H1 (cell line): Measurements from ENCODE around the gene CDKL1. TPM values are rescaled to one million over a fixed set of nuclear protein-coding genes. Genes with fewer than 3 reads are reported as not detected.

ENCODE experiments used
- CTCF ChIA-PET: fragments of 300-600 bp; sonication (Branson Sonifier 250); formaldehyde crosslinking; loops from one replicate; lab custom pipeline; 2021; ENCODE audit not compliant: partially characterized antibody; lab: Charles Lee
- POLR2A ChIA-PET: fragments of 300-600 bp; sonication (Branson Sonifier 250); formaldehyde crosslinking; loops from one replicate; lab custom pipeline; 2021; ENCODE audit warnings: inconsistent platforms; ENCODE audit not compliant: partially characterized antibody; lab: Charles Lee
- DNase-seq, 2 experiments: peaks; one replicate each; pipeline versions ENCODE4 v3.0.0 to v3.0.0-alpha.2; 2010 to 2022; ENCODE audit warnings: low spot score in 2 of 2, low read depth in 1 of 2, mixed read lengths in 1 of 2
- FAIRE-seq: peaks from 2 replicates; lab custom pipeline; 2011; peaks lifted over from hg19 to GRCh38; lab: Jason Lieb, UNC
- H2AFZ ChIP-seq: 2 replicates; pipeline ENCODE4 v1.8.1; 2012; ENCODE audit warnings: low read length, inconsistent platforms
- H2AK5ac ChIP-seq: 2 replicates; pipeline ENCODE4 v1.6.1; 2013; ENCODE audit warnings: low read depth, low read length
- H2BK120ac ChIP-seq: replicated peaks from 2 replicates; pipeline ENCODE3; 2013; ENCODE audit warnings: low read depth, low read length, inconsistent platforms
- H2BK12ac ChIP-seq: 2 replicates; pipeline ENCODE4 v1.6.1; 2013; ENCODE audit warnings: low read depth, low read length
- H2BK15ac ChIP-seq: 2 replicates; pipeline ENCODE4 v1.6.1; 2013; ENCODE audit warnings: low read length
- H2BK20ac ChIP-seq: 2 replicates; pipeline ENCODE4 v1.6.1; 2013; ENCODE audit warnings: low read length
- H2BK5ac ChIP-seq: 2 replicates; pipeline ENCODE4 v1.6.1; 2013; ENCODE audit warnings: low read depth, low read length
- H3K14ac ChIP-seq: 2 replicates; pipeline ENCODE4 v1.6.1; 2013; ENCODE audit warnings: inconsistent platforms; ENCODE audit not compliant: insufficient read length
- H3K18ac ChIP-seq: 2 replicates; pipeline ENCODE4 v1.6.1; 2013; ENCODE audit warnings: low read length; ENCODE audit errors: extremely low read depth
- H3K23ac ChIP-seq: 2 replicates; pipeline ENCODE4 v1.6.1; 2013; ENCODE audit warnings: inconsistent platforms; ENCODE audit not compliant: insufficient read length
- H3K23me2 ChIP-seq: 2 replicates; pipeline ENCODE4 v1.6.1; 2013; ENCODE audit warnings: low read depth, low read length
- H3K27ac ChIP-seq: 2 replicates; pipeline ENCODE4 v1.6.1; 2011; ENCODE audit warnings: low read depth, low read length, inconsistent platforms
- H3K27me3 ChIP-seq, 4 experiments: replicated peaks in 1 of 4; 1 replicate in 1 of 4; 2 replicates in 3 of 4; pipeline versions ENCODE4 v1.6.1 to v1.8.1; 2011 to 2013; ENCODE audit warnings: low read length in 3 of 4, mild to moderate bottlenecking in 3 of 4, inconsistent platforms in 2 of 4, mixed read lengths in 2 of 4, moderate library complexity in 1 of 4; ENCODE audit not compliant: control insufficient read depth in 3 of 4, insufficient read depth in 3 of 4; ENCODE audit errors: extremely low read depth in 1 of 4
- H3K36me3 ChIP-seq, 4 experiments: 2 replicates each; pipeline versions ENCODE4 v1.6.1 to v1.8.1; 2011 to 2013; ENCODE audit warnings: mild to moderate bottlenecking in 4 of 4, low read length in 3 of 4, moderate library complexity in 2 of 4, control low read depth in 1 of 4, inconsistent platforms in 1 of 4; ENCODE audit not compliant: insufficient read depth in 4 of 4, control insufficient read depth in 2 of 4
- H3K4ac ChIP-seq: replicated peaks from 2 replicates; pipeline ENCODE3; 2013; ENCODE audit warnings: low read length, low read depth, mixed read lengths, inconsistent platforms; ENCODE audit not compliant: insufficient read length
- H3K4me1 ChIP-seq, 4 experiments: replicated peaks in 1 of 4; 1 replicate in 1 of 4; 2 replicates in 3 of 4; pipeline versions ENCODE4 v1.6.1 to v1.8.1; 2011 to 2013; ENCODE audit warnings: low read length in 3 of 4, inconsistent platforms in 2 of 4, mixed read lengths in 1 of 4; ENCODE audit not compliant: insufficient read depth in 4 of 4, control insufficient read depth in 3 of 4
- H3K4me2 ChIP-seq, 2 experiments: 2 replicates each; pipeline versions ENCODE4 v1.6.1 to v1.8.1; 2011 to 2013; ENCODE audit warnings: low read depth in 2 of 2, low read length in 2 of 2, control low read depth in 1 of 2, inconsistent platforms in 1 of 2, mild to moderate bottlenecking in 1 of 2; ENCODE audit not compliant: insufficient read depth in 1 of 2
- H3K4me3 ChIP-seq, 4 experiments: fragments of 200-600, 300-600 bp in 1 of 4; sonication (generic), shearing (Covaris generic), sonication (Bioruptor Twin) in 1 of 4; 2 replicates each; pipeline versions ENCODE4 v1.5.1 to v1.8.1; 2011 to 2016; ENCODE audit warnings: low read length in 4 of 4, low read depth in 3 of 4, control low read depth in 2 of 4, inconsistent platforms in 2 of 4, mild to moderate bottlenecking in 2 of 4, mixed read lengths in 1 of 4, moderate library complexity in 1 of 4; ENCODE audit not compliant: insufficient read depth in 2 of 4; ENCODE audit errors: extremely low read depth in 1 of 4
- H3K56ac ChIP-seq: replicated peaks from 2 replicates; pipeline ENCODE3; 2013; ENCODE audit warnings: low read depth, mild to moderate bottlenecking, mixed read lengths, low read length, inconsistent platforms; ENCODE audit not compliant: insufficient read length
- H3K79me1 ChIP-seq: 2 replicates; pipeline ENCODE4 v1.6.1; 2013; ENCODE audit warnings: low read depth, low read length, control low read depth
- H3K79me2 ChIP-seq, 2 experiments: 2 replicates each; pipeline versions ENCODE4 v1.6.1 to v1.8.1; 2012 to 2013; ENCODE audit warnings: low read length in 2 of 2, mild to moderate bottlenecking in 2 of 2, inconsistent platforms in 1 of 2; ENCODE audit not compliant: insufficient read depth in 2 of 2, control insufficient read depth in 1 of 2
- H3K9ac ChIP-seq, 4 experiments: replicated peaks in 1 of 4; 1 replicate in 1 of 4; 2 replicates in 3 of 4; pipeline versions ENCODE4 v1.6.1 to v1.8.1; 2011 to 2013; ENCODE audit warnings: low read depth in 3 of 4, low read length in 3 of 4, control low read depth in 2 of 4, mild to moderate bottlenecking in 2 of 4, moderate library complexity in 2 of 4, inconsistent platforms in 1 of 4; ENCODE audit errors: extremely low read depth in 1 of 4
- H3K9me3 ChIP-seq, 2 experiments: 2 replicates each; pipeline versions ENCODE4 v1.6.1 to v1.8.1; 2012 to 2013; ENCODE audit warnings: mild to moderate bottlenecking in 2 of 2, moderate library complexity in 2 of 2, control low read depth in 1 of 2, inconsistent platforms in 1 of 2, low read depth in 1 of 2, low read length in 1 of 2, mixed read lengths in 1 of 2; ENCODE audit not compliant: insufficient read depth in 2 of 2
- H4K20me1 ChIP-seq, 2 experiments: replicated peaks in 1 of 2; 2 replicates each; pipeline versions ENCODE3 to v1.8.1; 2011 to 2013; ENCODE audit warnings: inconsistent platforms in 2 of 2, low read length in 2 of 2, mild to moderate bottlenecking in 1 of 2; ENCODE audit not compliant: insufficient read depth in 2 of 2, control insufficient read depth in 1 of 2
- H4K5ac ChIP-seq: 2 replicates; pipeline ENCODE4 v1.6.1; 2013; ENCODE audit warnings: low read length, low read depth, mixed read lengths, inconsistent platforms; ENCODE audit not compliant: insufficient read length
- H4K8ac ChIP-seq: 2 replicates; pipeline ENCODE4 v1.8.0; 2013; ENCODE audit warnings: mild to moderate bottlenecking, moderate library complexity, low read length, inconsistent platforms; ENCODE audit not compliant: insufficient read depth; ENCODE audit errors: extremely low read depth
- H4K91ac ChIP-seq: replicated peaks from 2 replicates; pipeline ENCODE3; 2013; ENCODE audit warnings: low read length, mixed read lengths, inconsistent platforms; ENCODE audit not compliant: insufficient read length
- CEBPB ChIP-seq: IDR thresholded peaks from 2 replicates; pipeline ENCODE4 v1.6.1; 2012; ENCODE audit warnings: low read depth, low read length
- CREB1 ChIP-seq: IDR thresholded peaks from 2 replicates; pipeline ENCODE4 v1.6.1; 2012; ENCODE audit warnings: inconsistent platforms
- HDAC2 ChIP-seq, 2 experiments: fragments of 300-600 bp in 1 of 2; sonication (generic) in 1 of 2; IDR thresholded peaks; 2 replicates each; pipeline ENCODE4 v1.6.1; 2011 to 2012; ENCODE audit warnings: low read depth in 2 of 2, low read length in 2 of 2, mild to moderate bottlenecking in 2 of 2, moderate library complexity in 2 of 2, borderline replicate concordance in 1 of 2, inconsistent platforms in 1 of 2
- RAD21 ChIP-seq, 2 experiments: IDR thresholded peaks in 1 of 2; conservative IDR thresholded peaks in 1 of 2; 2 replicates each; pipeline ENCODE4 v1.6.1; 2011; ENCODE audit warnings: low read depth in 2 of 2, low read length in 2 of 2, improper control_type of control experiment in 1 of 2, inconsistent platforms in 1 of 2, mild to moderate bottlenecking in 1 of 2, moderate library complexity in 1 of 2
- RBBP5 ChIP-seq: IDR thresholded peaks from 2 replicates; pipeline ENCODE4 v1.7.1; 2012; ENCODE audit warnings: low read depth, mild to moderate bottlenecking, inconsistent platforms, low read length, moderate library complexity, borderline replicate concordance
- SAP30 ChIP-seq: fragments of 300-600 bp; sonication (generic); IDR thresholded peaks from 2 replicates; pipeline ENCODE4 v1.7.1; 2012; ENCODE audit warnings: low read length, moderate library complexity, mild to moderate bottlenecking, inconsistent platforms; ENCODE audit not compliant: insufficient read depth, insufficient replicate concordance
- WGBS, 2 experiments: shearing (Covaris generic) in 1 of 2; methylation state at CpG; one replicate each; pipeline versions ENCODE4 v1.1.6 to v1.1.7; 2013 to 2015; ENCODE audit warnings: low lambda C conversion rate in 2 of 2, mixed read lengths in 2 of 2, inconsistent platforms in 1 of 2, low coverage in 1 of 2, missing lambda C conversion rate in 1 of 2; ENCODE audit not compliant: insufficient replicate concordance in 2 of 2, insufficient coverage in 1 of 2, insufficient read length in 1 of 2; ENCODE audit errors: extremely low coverage in 1 of 2, missing lambda C conversion rate in 1 of 2; 5-methylcytosine and 5-hydroxymethylcytosine counted together
- polyA plus RNA-seq, 7 experiments: library from polyadenylated mRNA; depleted of rRNA in 3 of 7; stranded (reverse) in 5 of 7; unstranded in 2 of 7; fragments of >200 nt in 5 of 7; fragments of 200-250 nt in 2 of 7; gene quantifications; 1 replicate in 5 of 7; 2 replicates in 1 of 7; 4 replicates in 1 of 7; pipeline versions ENCODE4 v1.2.1 to v1.2.3, GENCODE V29; 2011 to 2013; ENCODE audit warnings: missing spikeins in 2 of 7, mixed read lengths in 2 of 7
- total RNA-seq: library from RNA; stranded (reverse); fragmentation: NEBNext Ultra II Directional; extraction: Animal tissue kit (Norgen Biotek cat#: 25700); gene quantifications from 2 replicates; pipeline ENCODE4 v1.2.1, GENCODE V29; 2021

Gene CDKL1
- total and polyA plus RNA-seq, 2 of the 8 experiments (the other 6 are each of a cell fraction or from before 2014, with no cell fraction given), result 1.2 to 2.2 TPM

GRCh38 chr14:50352584-50352983 is 44.1 kb downstream of the CDKL1 start:
- Histone ChIP-seq H3K56ac (no peak overlapping the region), H3K4ac (no peak overlapping the region), H2BK20ac (no peak overlapping the region), H3K23me2 (no peaks in the 10 kb centered on the region), H3K27ac (no peak overlapping the region), H3K14ac (no peak overlapping the region), H2BK15ac (no peak overlapping the region), H4K20me1 (no peaks in the 10 kb centered on the region), H2AFZ (no peak overlapping the region), H3K9ac (no peak overlapping the region), H3K79me1 (no peaks in the 10 kb centered on the region), H3K79me2 (no peaks in the 10 kb centered on the region), H3K36me3 (no peaks in the 10 kb centered on the region), H2BK120ac (no peak overlapping the region), H3K4me2 (no peak overlapping the region), H4K5ac (no peak overlapping the region), H3K9me3 (no peaks in the 10 kb centered on the region), H3K27me3 (no peaks in the 10 kb centered on the region), H2AK5ac (no peak overlapping the region), H2BK12ac (no peak overlapping the region), H3K18ac (no peak overlapping the region), H4K8ac (no peak overlapping the region), H3K23ac (no peak overlapping the region), H2BK5ac (no peak overlapping the region), H4K91ac (no peak overlapping the region), H3K4me3 (no peak overlapping the region), H3K4me1 (peaks cover 0 to 8% (median 1%) of the 10 kb centered on the region in 4 experiments; a peak in 3 of 7 replicates)
- DNase-seq, result no peak
- POLR2A ChIA-PET, result no interaction called here
- CTCF ChIA-PET, result interaction anchor here (0.8 kb wide), 1 partner anchor 30 kb away, joined by 3 read pairs; no protein-coding TSS in a partner anchor
- WGBS, 2 experiments, result 87% methylated on average over 4 of the region's 4 CpGs; no CpG with 5 or more reads in 1 of the 2 experiments
- no peak for TF ChIP-seq RAD21 (IDR thresholded peaks at IDR 0.05 in 1 of 2, conservative IDR thresholded peaks at IDR 0.05 in 1 of 2; ENCODE audit: low read depth in 2 of 2, low read length in 2 of 2)
- TF ChIP-seq SAP30, result no peak
- no peak for TF ChIP-seq CEBPB
- no peak for TF ChIP-seq CREB1
- no peak for TF ChIP-seq HDAC2 (IDR thresholded peaks at IDR 0.05; ENCODE audit: borderline replicate concordance in 1 of 2, low read depth in 2 of 2, low read length in 2 of 2)
- TF ChIP-seq RBBP5, result no peak
- FAIRE-seq, result no peak
